DND-41 (cell line): ENCODE results near the gene ZFP57.
A peak's percentile ranks its signal among the peaks of the same experiment; 100 is the strongest.

ENCODE experiments used
- ATAC-seq: fragments of 200-7000 bp; cut with Tn5 transposase; 3 replicates; pipeline ENCODE4 v1.9.1; 2021; ENCODE audit warnings: low read depth; ENCODE audit not compliant: insufficient read depth
- DNase-seq: peaks from one replicate; pipeline ENCODE4 v3.0.0-alpha.2; 2020
- H2AFZ ChIP-seq: 2 replicates; pipeline ENCODE4 v1.6.0; 2012; ENCODE audit warnings: low read depth, low read length
- H3K27ac ChIP-seq: 2 replicates; pipeline ENCODE4 v1.5.1; 2012; ENCODE audit warnings: low read length, inconsistent platforms
- H3K27me3 ChIP-seq: fragments of 200-600 bp; sonication (generic); 2 replicates; pipeline ENCODE4 v1.6.0; 2012; ENCODE audit warnings: low read length, mild to moderate bottlenecking, inconsistent platforms; ENCODE audit not compliant: insufficient read depth, poor library complexity
- H3K36me3 ChIP-seq: 2 replicates; pipeline ENCODE4 v1.5.1; 2012; ENCODE audit warnings: low read length, inconsistent platforms; ENCODE audit not compliant: insufficient read depth
- H3K4me1 ChIP-seq: 2 replicates; pipeline ENCODE4 v1.5.1; 2012; ENCODE audit warnings: mild to moderate bottlenecking, low read length; ENCODE audit not compliant: insufficient read depth
- H3K4me2 ChIP-seq: 2 replicates; pipeline ENCODE4 v1.6.0; 2012; ENCODE audit warnings: mild to moderate bottlenecking, moderate library complexity, low read length, inconsistent platforms; ENCODE audit not compliant: insufficient read depth
- H3K4me3 ChIP-seq, 2 experiments: fragments of 200-600 bp in 1 of 2; shearing (Covaris generic) in 1 of 2; 2 replicates each; pipeline ENCODE4 v1.5.1; 2012 to 2016; ENCODE audit warnings: inconsistent platforms in 2 of 2, low read length in 2 of 2, mild to moderate bottlenecking in 2 of 2, low read depth in 1 of 2, moderate library complexity in 1 of 2
- H3K79me2 ChIP-seq: 2 replicates; pipeline ENCODE4 v1.6.0; 2012; ENCODE audit warnings: low read length, inconsistent platforms; ENCODE audit not compliant: insufficient read depth
- H3K9ac ChIP-seq: 2 replicates; pipeline ENCODE4 v1.6.0; 2012; ENCODE audit warnings: low read depth, mild to moderate bottlenecking, inconsistent platforms, low read length, moderate library complexity
- H3K9me3 ChIP-seq: 2 replicates; pipeline ENCODE4 v1.5.1; 2012; ENCODE audit warnings: low read length, moderate library complexity, mild to moderate bottlenecking, inconsistent platforms; ENCODE audit not compliant: insufficient read depth, severe bottlenecking
- H4K20me1 ChIP-seq: 2 replicates; pipeline ENCODE4 v1.6.0; 2012; ENCODE audit warnings: low read length; ENCODE audit not compliant: insufficient read depth
- CTCF ChIP-seq: IDR thresholded peaks from 2 replicates; pipeline ENCODE4 v1.5.1; 2012; ENCODE audit warnings: borderline replicate concordance, low read length, moderate library complexity, mild to moderate bottlenecking; ENCODE audit not compliant: poor library complexity, severe bottlenecking; ENCODE audit errors: extremely low read depth
- EZH2 ChIP-seq: IDR thresholded peaks from 3 replicates; pipeline ENCODE4 v1.6.1; 2012; ENCODE audit warnings: borderline replicate concordance, low read depth, mild to moderate bottlenecking, moderate library complexity, low read length, inconsistent platforms; ENCODE audit not compliant: severe bottlenecking

Gene ZFP57

GRCh38 chr6:29631860-29632731 is 48.9 kb downstream of the ZFP57 start:
- H3K9ac ChIP-seq, result peak overlapping the region; percentile 59
- H3K4me2 ChIP-seq, result peak overlapping the region; percentile 69
- no peak overlapping the region for H3K27ac ChIP-seq
- H3K4me1 ChIP-seq, result peaks cover 50% of the 10 kb centered on the region
- H3K36me3 ChIP-seq, result no peaks in the 10 kb centered on the region
- no peaks in the 10 kb centered on the region for H3K9me3 ChIP-seq
- H4K20me1 ChIP-seq, result 0 out of 2 replicates have a peak, but pooled peaks cover 7% of the 10 kb centered on the region
- no peaks in the 10 kb centered on the region for H3K27me3 ChIP-seq
- H2AFZ ChIP-seq, result peak overlapping the region; percentile 64; the same call in 1 of the 2 replicates
- DNase-seq, result peak; percentile 72
- ATAC-seq, result peak; percentile 51
- no peaks in the 10 kb centered on the region for H3K79me2 ChIP-seq
- no peak for TF ChIP-seq EZH2
- TF ChIP-seq CTCF, result no peak
- peak overlapping the region; percentile 56 to 59; a peak in 3 of 4 replicates for H3K4me3 ChIP-seq

GRCh38 chr6:29631209-29631810 is 49.6 kb downstream of the ZFP57 start:
- Histone ChIP-seq H3K36me3 (no peaks in the 10 kb centered on the region), H2AFZ (no peak overlapping the region), H4K20me1 (0 out of 2 replicates have a peak, but pooled peaks cover 7% of the 10 kb centered on the region), H3K4me3 (no peak overlapping the region), H3K27ac (no peak overlapping the region), H3K4me1 (peaks cover 50% of the 10 kb centered on the region), H3K4me2 (peak overlapping the region; percentile 69; the same call in 1 of the 2 replicates), H3K9me3 (no peaks in the 10 kb centered on the region), H3K27me3 (no peaks in the 10 kb centered on the region), H3K79me2 (no peaks in the 10 kb centered on the region), H3K9ac (no peak overlapping the region)
- ATAC-seq, result no peak
- TF ChIP-seq CTCF (no peak), EZH2 (no peak)
- DNase-seq, result no peak

- H3K27me3 ChIP-seq, result no peaks in the 10 kb centered on the region
- H3K4me2 ChIP-seq, result no peak overlapping the region
- 0 out of 2 replicates have a peak, but pooled peaks cover 7% of the 10 kb centered on the region for H4K20me1 ChIP-seq
- H2AFZ ChIP-seq, result no peak overlapping the region
- peaks cover 50% of the 10 kb centered on the region for H3K4me1 ChIP-seq
- no peak for TF ChIP-seq CTCF
- no peak for TF ChIP-seq EZH2
- no peak for ATAC-seq
- H3K79me2 ChIP-seq, result no peaks in the 10 kb centered on the region
- no peak overlapping the region for H3K9ac ChIP-seq
- H3K4me3 ChIP-seq, result no peak overlapping the region
- no peak overlapping the region for H3K27ac ChIP-seq
- no peaks in the 10 kb centered on the region for H3K36me3 ChIP-seq
- H3K9me3 ChIP-seq, result no peaks in the 10 kb centered on the region
- DNase-seq, result no peak
Measured at GRCh38 chr6:29630315-29630714, 50.6 kb downstream of the ZFP57 start.
